Tracheal epithelial cell (primary cell): Measurements from ENCODE around the gene SLC25A11. TPM values are rescaled to one million over a fixed set of nuclear protein-coding genes. Genes with fewer than 3 reads are reported as not detected.

Source experiments
- total RNA-seq: library from RNA; depleted of rRNA; stranded (reverse); fragments of >200 nt; gene quantifications from 2 replicates; pipeline ENCODE4 v1.2.1, GENCODE V29; 2014

The SLC25A11 gene, protein sequence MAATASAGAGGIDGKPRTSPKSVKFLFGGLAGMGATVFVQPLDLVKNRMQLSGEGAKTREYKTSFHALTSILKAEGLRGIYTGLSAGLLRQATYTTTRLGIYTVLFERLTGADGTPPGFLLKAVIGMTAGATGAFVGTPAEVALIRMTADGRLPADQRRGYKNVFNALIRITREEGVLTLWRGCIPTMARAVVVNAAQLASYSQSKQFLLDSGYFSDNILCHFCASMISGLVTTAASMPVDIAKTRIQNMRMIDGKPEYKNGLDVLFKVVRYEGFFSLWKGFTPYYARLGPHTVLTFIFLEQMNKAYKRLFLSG
- total RNA-seq = 65.4 and 88.4 TPM in 2 replicates

DNA sequence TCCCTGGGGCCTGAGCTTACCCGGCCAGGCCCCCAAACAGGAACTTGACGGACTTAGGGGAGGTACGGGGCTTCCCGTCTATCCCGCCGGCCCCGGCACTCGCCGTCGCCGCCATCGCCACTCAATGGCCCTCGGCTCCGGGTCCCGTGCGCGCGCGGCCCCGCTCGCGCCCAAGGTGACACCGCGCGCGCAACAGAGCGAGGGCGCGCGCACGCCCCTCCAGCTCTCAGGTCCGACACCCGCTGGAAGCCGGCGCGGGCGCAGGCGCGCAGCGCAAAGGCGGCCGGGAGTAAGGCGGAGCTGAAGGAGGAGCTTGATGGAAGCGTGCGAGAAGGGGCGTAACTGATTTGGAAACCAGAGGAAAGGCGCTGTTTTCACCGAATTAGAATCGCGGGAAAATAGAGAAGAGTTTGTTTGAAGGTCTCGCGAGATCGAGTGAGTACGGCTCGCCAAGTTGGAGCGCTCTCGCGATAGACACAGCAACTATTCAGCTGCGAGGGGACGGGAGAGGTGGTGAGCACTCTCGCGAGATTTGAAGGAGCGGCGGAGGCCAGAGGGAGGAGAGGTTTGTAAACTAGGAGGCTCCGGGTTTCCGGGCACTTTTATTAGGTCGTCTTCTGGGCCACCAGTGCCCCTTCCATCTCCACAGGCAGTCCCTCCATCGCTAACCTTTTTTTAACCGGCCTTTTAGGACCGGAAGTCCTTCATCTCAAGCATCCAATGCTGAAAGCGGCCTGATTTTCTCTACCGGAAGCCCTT lies at the start of gene SLC25A11, which contains the start of gene RNF167:
SLC25A11 (minus strand) TSS at position 251 of the 759 bp plus-strand sequence; CDS start at position 115, 136 bp downstream.
RNF167 (plus strand) TSS at position 473 of the 759 bp plus-strand sequence. CDS start 642 bp downstream, outside the sequence.

DNA sequence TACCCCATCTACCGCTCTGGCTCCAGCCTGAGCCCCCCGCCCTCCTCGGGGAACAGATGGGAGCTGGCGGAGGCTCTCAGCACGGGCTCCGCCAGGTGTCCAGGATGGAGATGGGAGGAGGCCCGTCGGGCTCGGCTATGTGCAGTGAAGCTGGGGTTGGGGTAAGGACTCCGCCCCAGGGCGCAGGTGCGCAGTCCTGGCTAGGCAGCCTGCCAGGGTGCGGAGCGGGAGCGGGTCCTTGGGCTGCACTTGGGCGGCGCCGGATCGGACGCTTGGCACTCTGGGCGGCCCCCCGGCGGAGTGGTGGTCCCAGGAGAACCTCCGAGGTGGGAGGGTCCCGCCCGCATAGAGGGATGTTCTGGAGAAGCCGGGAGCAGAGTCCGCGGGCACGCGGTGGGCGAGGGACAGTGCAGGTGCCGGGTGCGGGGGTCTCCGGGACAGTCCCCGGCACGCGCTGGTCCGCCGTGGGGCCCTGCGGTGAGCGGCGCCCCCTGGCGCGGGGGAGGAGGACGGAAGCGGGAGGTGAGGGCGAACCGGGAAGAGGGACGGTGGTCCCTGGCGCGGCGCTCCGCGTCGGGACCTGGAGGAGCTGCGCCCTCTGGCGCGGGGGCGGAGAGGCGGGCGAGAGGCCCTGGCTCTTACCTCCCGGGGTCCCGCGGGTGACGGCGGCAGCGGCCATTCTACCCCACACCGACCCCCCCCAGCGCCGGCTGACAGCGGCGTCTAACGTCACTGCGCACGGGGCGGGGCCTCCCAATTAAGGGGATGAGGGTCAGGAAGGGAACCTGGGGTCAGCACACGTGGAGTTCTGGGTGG lies 47.3 kb upstream of the SLC25A11 start, which contains the start of gene CAMTA2:
CAMTA2 (minus strand) TSS at position 725 of the 816 bp plus-strand sequence. CDS start 1,453 bp downstream, outside the sequence.

DNA sequence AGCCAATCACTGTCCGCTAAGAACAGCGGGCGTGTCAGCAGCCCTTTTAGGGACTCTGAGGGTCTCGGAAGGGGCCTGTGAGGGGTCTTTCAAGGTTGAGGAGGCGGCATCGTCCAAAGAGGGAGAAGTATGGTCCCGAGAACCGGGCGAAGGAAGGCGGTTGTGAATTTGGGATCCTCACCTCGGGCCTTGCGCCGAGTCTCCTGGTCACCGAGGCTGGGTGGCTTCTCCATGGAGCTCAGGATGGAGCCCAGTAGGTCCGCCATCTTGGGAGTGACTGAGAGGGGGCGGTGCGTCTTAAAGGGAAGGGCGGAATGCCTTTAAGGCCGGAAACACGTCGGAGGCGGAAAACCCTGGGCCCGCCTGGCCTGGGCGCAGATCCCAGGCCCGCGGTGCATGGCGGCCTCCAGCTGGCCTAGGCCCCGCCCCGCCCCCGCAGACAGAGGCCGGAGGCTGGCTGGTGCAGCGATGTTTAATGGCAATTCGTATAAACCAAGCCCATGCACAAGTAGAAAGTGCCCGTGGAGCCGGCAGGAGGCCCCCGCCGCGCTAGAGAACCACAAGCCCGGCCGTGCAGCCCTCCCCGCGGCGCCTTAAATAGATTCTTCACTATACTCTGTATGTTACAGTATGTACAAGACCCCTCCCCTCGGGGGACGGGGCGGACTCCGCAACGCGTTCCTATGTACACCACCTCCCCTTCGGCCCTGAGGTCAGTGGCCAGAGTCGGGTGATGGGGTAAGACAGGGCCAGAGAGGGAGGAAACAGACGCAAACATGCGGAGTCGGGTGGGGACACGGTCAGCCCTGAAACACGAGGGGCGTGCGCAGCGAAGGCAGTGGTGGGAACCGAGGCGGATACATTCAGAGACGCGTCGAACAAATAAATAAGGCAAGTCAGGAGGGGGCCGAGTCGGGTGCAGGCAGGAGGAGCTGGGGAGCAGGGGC lies 28.0 kb upstream of the SLC25A11 start, which contains the start of gene SPAG7:
SPAG7 (minus strand) TSS at position 279 of the 947 bp plus-strand sequence; CDS start at position 266, 13 bp downstream.

DNA sequence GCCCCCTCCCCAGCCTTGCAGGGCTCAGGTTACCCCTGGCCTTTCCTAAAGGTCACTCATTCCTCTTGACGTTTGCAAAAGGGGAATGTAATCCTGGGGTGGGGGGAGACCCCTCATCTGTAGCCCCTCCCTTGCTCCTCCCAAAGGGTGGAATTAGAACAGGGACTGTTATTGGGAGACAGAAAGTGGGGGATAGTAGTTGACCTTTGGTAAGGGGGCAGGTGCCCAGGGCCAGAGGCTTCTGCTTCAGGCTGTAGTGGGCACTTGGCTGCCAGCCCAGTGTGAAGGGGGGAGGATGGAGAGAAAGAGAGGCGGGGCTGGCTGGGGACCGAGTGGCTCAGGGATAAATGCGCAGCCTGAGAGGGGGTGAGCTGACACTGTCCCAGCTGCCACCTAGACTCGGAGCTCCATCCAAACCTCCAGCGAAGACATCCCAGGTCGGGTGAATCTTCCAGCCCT lies 10.9 kb upstream of the SLC25A11 start, which contains the start of gene ENO3:
ENO3 (plus strand) TSS at position 374 of the 459 bp plus-strand sequence. CDS start 711 bp downstream, outside the sequence.

DNA sequence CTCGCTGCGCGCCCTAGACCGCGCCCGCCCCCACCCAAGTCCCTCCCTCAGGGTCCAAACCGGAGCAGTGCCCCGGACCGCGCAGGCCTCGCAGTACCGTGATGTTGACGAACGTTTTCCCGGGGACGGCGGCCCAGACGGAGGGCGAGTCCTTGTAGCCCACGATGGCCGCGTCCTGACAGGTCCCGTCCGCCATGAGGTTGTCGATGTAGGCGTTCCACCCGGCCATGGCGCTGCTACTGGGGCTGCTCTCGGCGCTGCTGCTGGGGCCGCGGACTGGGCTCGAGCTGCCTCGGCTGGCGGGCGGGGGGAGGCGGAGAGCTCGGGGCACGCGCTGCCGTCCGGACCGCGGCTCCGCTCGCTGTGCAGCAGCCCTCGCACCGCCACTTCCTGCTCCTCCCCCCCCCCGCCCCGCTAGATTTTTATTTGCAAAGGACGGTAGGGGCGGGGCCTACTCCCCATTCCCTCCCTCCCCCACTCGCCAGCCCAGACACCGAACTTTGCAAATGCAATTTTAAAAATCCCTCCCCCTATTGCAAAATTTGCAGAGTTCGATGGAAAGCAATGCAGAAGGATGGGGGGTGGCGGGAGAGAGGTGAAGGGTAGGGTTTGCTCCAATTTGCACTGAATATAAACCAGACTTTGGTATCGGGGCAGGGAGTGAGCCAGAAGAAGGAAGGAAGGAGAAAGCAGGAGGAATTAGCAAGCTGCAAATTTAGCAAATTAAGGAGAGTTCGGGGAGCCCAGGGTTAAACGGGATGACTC lies 8.5 kb upstream of the SLC25A11 start, which contains the start of gene PFN1:
PFN1 (minus strand) TSS at position 365 of the 765 bp plus-strand sequence; CDS start at position 229, 136 bp downstream.

DNA sequence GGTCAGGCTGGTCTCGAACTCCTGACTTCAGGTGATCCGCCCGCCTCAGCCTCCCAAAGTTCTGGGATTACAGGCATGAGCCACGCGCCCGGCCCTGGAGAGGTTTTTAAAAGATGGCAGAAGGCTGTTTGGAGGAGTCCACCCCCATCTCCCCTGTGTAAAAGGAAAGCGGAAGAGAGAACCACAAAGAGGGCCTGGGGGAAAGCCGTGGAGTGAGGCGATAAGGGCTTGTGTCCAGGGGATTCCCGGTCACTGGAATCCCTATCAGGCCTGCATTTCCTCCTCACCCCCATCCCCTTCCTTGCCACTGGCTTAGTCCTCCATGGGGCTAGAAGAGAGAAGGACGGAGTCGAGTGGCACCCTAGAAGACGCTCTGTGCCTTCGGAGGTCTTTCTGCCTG lies 7.9 kb downstream of the SLC25A11 start, which contains the start of gene GP1BA:
GP1BA (plus strand) TSS at position 315 of the 400 bp plus-strand sequence. CDS start 328 bp downstream, outside the sequence.

DNA sequence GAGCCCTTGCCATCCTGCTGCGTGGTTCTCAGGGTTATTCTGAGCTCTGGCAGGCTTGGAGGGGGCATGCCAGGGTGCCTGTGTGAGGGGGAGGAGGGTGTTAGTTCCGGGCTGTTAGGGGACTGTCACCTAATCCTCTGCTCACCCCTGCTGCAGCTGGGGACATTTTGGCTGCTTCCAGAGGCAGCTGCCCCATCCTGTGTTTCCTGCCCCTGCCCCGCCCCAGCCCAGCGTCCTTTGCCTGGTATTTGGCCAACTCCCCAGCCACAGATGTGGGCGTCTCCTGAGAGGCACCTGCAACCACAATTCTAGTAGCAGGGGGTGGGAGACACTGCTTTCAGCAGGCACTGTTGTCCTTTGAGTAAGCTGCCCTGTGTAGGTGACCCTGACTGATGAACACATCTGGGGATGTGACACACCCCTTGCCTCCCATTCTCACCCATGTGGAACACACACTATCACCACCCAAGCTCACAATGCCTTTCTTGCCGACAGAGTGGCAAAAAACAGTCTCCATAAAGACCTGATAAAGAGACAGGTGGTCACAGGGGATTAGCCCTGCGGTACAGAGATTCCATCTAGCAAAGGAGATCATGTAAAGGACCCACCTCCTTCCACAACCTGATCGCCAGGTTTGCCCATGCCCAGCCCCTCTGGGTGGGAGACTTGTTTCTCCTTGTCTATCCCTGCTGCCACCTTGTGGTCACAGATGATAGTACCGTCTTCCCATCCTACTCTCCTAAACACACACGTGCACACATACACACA lies 36.6 kb downstream of the SLC25A11 start, which contains the start of gene CHRNE:
CHRNE (minus strand) TSS at position 48 of the 768 bp plus-strand sequence; CDS start at position 13, 35 bp downstream.

DNA sequence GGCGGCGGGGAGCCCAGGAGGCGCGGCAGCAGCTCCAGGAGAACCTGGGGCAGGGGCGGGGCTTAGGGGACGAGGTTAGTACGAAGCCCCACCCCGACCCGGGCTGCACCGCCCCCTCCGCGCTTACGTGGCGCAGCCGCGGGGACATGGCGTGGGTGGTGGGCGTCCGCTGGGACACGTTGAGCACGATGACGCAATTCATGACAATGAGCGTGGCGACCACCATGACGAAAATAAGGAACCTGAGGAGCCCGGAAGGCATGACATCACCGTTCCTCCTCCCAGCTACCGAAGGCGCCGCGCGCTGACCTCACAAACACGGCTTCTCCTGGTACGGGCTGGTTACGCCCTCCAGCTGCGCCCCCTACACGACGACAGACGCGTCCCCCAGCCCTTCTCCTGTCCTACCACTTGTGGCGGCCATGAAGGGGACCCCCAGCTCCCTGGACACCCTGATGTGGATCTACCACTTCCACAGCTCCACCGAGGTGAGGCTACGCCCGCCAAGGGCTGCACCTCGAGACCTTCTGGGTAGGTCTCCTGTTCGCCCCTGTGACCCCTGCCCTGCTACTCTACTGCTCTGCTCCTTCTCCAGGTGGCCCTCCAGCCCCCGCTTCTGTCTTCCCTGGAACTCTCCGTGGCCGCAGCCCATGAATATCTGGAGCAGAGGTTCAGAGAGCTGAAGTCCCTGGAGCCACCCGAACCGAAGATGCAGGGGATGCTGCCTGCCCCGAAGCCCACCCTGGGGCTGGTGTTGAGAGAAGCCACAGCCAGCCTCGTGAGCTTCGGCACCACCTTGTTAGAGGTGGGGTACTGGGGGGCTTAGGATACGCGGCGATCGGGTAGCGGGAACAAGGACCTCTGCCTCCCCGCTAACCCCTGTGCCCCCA lies 40.3 kb downstream of the SLC25A11 start, which contains the start of gene C17orf107:
C17orf107 (plus strand) TSS at position 196 of the 890 bp plus-strand sequence; CDS start at position 423, 227 bp downstream.

Other genes starting within 250 kb of the SLC25A11 start
- gene PELP1, start 235.9 kb downstream of the SLC25A11 start, total RNA-seq = 30.9 and 36.4 TPM in 2 replicates
- 3.1 and 5.3 TPM in 2 replicates for gene ARRB2, start 229.4 kb downstream of the SLC25A11 start, total RNA-seq
- 12.6 and 13.5 TPM in 2 replicates for gene MED11, start 208.6 kb downstream of the SLC25A11 start, total RNA-seq
- 0.21 and 1.2 TPM in 2 replicates for gene ZMYND15, start 200.2 kb downstream of the SLC25A11 start, total RNA-seq
- gene CXCL16, start 200.1 kb downstream of the SLC25A11 start, total RNA-seq = 13.9 and 42.2 TPM in 2 replicates
- gene TM4SF5, start 168.2 kb downstream of the SLC25A11 start, total RNA-seq = not detected in 2 replicates
- gene VMO1, start 153.7 kb downstream of the SLC25A11 start, total RNA-seq = 0.72 and 1.1 TPM in 2 replicates
- gene GLTPD2, start 151.1 kb downstream of the SLC25A11 start, total RNA-seq = not detected in 2 replicates
- 121 and 163 TPM in 2 replicates for gene PSMB6, start 143.9 kb downstream of the SLC25A11 start, total RNA-seq
- 15.3 and 25.8 TPM in 2 replicates for gene PLD2, start 132.9 kb downstream of the SLC25A11 start, total RNA-seq
- 55.7 and 77.2 TPM in 2 replicates for gene MINK1, start 106.7 kb downstream of the SLC25A11 start, total RNA-seq
- gene C17orf107, start 40.5 kb downstream of the SLC25A11 start, total RNA-seq = 1.7 and 2.9 TPM in 2 replicates
- gene CHRNE, start 36.9 kb downstream of the SLC25A11 start, total RNA-seq = 0.24 and 0.64 TPM in 2 replicates
- not detected in 2 replicates for gene GP1BA, start 7.8 kb downstream of the SLC25A11 start, total RNA-seq
- 24.5 and 26.0 TPM in 2 replicates for gene RNF167, start 222 bp upstream of the SLC25A11 start, total RNA-seq
- 382 and 601 TPM in 2 replicates for gene PFN1, start 8.5 kb upstream of the SLC25A11 start, total RNA-seq
- gene ENO3, start 11.1 kb upstream of the SLC25A11 start, total RNA-seq = 1.5 and 3.9 TPM in 2 replicates
- 34.7 and 38.2 TPM in 2 replicates for gene SPAG7, start 27.8 kb upstream of the SLC25A11 start, total RNA-seq
- gene CAMTA2, start 47.6 kb upstream of the SLC25A11 start, total RNA-seq = 4.5 and 5.3 TPM in 2 replicates
- gene INCA1, start 57.5 kb upstream of the SLC25A11 start, total RNA-seq = 0.21 TPM in 1 of 2 replicates, not detected in the other
- 103 and 111 TPM in 2 replicates for gene KIF1C, start 57.9 kb upstream of the SLC25A11 start, total RNA-seq
- 0.48 and 1.7 TPM in 2 replicates for gene SLC52A1, start 95.4 kb upstream of the SLC25A11 start, total RNA-seq
- gene ZFP3, start 138.4 kb upstream of the SLC25A11 start, total RNA-seq = 0.43 and 0.48 TPM in 2 replicates
- 5.3 and 5.5 TPM in 2 replicates for gene ZNF232, start 171.8 kb upstream of the SLC25A11 start, total RNA-seq
- not detected in 2 replicates for gene USP6, start 176.0 kb upstream of the SLC25A11 start, total RNA-seq